ENCODE data around the gene CCNC. TPM values are rescaled to one million over a fixed set of nuclear protein-coding genes. Genes with fewer than 3 reads are reported as not detected.

Gene CCNC
- total RNA-seq, 1 donor from 2014 or later: 41.6 TPM

GRCh38 chr6:99587792-99588191 is 19.3 kb upstream of the CCNC start:
- intact Hi-C loops (cut with DNase I): no loop called here
- peaks cover 52% of the 10 kb centered on the region for H3K27me3 ChIP-seq (ENCODE audit: low read depth)
- no peaks in the 10 kb centered on the region for H3K36me3 ChIP-seq
- peaks cover 35% of the 10 kb centered on the region for H3K4me1 ChIP-seq
- H3K4me3 ChIP-seq: no peak overlapping the region
- ATAC-seq (no peak), DNase-seq (no peak)
- TF ChIP-seq, protein P1, sequence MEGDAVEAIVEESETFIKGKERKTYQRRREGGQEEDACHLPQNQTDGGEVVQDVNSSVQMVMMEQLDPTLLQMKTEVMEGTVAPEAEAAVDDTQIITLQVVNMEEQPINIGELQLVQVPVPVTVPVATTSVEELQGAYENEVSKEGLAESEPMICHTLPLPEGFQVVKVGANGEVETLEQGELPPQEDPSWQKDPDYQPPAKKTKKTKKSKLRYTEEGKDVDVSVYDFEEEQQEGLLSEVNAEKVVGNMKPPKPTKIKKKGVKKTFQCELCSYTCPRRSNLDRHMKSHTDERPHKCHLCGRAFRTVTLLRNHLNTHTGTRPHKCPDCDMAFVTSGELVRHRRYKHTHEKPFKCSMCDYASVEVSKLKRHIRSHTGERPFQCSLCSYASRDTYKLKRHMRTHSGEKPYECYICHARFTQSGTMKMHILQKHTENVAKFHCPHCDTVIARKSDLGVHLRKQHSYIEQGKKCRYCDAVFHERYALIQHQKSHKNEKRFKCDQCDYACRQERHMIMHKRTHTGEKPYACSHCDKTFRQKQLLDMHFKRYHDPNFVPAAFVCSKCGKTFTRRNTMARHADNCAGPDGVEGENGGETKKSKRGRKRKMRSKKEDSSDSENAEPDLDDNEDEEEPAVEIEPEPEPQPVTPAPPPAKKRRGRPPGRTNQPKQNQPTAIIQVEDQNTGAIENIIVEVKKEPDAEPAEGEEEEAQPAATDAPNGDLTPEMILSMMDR (IDR thresholded peaks at IDR 0.05): no peak
- no peaks in the 10 kb centered on the region for H3K9me3 ChIP-seq
- H3K27ac ChIP-seq: no peak overlapping the region

GRCh38 chr6:99579781-99580180 is 11.3 kb upstream of the CCNC start:
- Histone ChIP-seq H3K27me3 (ENCODE audit: low read depth) (no peaks in the 10 kb centered on the region), H3K36me3 (no peaks in the 10 kb centered on the region), H3K4me3 (no peak overlapping the region), H3K4me1 (no peaks in the 10 kb centered on the region), H3K27ac (no peak overlapping the region), H3K9me3 (no peaks in the 10 kb centered on the region)
- no peak for DNase-seq
- intact Hi-C loops (cut with DNase I): no loop called here
- TF ChIP-seq, protein P1 (IDR thresholded peaks at IDR 0.05): no peak
- no peak for ATAC-seq

- H3K27me3 ChIP-seq (ENCODE audit: low read depth): no peaks in the 10 kb centered on the region
- DNase-seq: no peak
- intact Hi-C loops (cut with DNase I): no loop called here
- no peak for ATAC-seq
- TF ChIP-seq, protein P1 (IDR thresholded peaks at IDR 0.05): no peak
- H3K36me3 ChIP-seq: no peaks in the 10 kb centered on the region
- H3K27ac ChIP-seq: no peak overlapping the region
- no peaks in the 10 kb centered on the region for H3K9me3 ChIP-seq
- no peaks in the 10 kb centered on the region for H3K4me1 ChIP-seq
- no peak overlapping the region for H3K4me3 ChIP-seq
Measured at GRCh38 chr6:99575544-99576227, 7.2 kb upstream of the CCNC start.

DNA sequence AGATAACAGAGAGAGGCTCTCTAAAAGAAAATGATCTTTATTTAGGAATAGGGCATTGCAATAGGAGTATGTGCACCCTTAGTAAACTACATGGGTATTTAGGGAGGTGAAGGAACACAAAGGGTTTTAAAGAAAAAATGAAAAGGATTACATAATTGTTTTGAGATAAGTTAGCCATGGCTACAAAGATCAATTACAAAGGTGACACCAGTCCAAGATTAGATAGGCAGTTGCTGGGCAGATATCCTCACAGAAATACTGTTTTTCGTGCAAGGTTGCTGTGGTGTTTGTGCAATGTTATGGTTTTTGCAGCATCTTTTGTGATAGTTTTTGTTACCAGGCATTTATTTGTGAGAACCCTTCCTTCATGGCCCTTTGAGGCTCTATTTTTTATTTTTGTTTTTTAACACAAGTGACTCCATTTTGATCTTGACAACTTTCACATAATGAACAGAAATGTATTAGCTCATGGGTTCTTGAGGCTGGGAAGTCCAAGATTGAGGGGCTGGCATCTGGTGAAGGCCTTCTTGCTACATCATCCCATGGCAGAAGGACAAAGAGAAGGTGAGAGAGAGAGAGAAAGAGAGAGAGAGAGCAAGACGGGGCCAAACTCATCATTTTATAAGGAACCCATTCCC is 5.6 kb upstream of the CCNC start:
- ATAC-seq: no peak
- Histone ChIP-seq H3K9me3 (no peaks in the 10 kb centered on the region), H3K27me3 (ENCODE audit: low read depth) (no peaks in the 10 kb centered on the region), H3K4me1 (no peaks in the 10 kb centered on the region), H3K27ac (no peak overlapping the region), H3K36me3 (no peaks in the 10 kb centered on the region), H3K4me3 (no peak overlapping the region)
- DNase-seq: no peak
- intact Hi-C loops (cut with DNase I): no loop called here
- TF ChIP-seq, protein P1 (IDR thresholded peaks at IDR 0.05): no peak

GRCh38 chr6:99563056-99563723 is 5.3 kb downstream of the CCNC start:
- peaks cover 17% of the 10 kb centered on the region for H3K4me1 ChIP-seq
- no peak for DNase-seq
- no peaks in the 10 kb centered on the region for H3K9me3 ChIP-seq
- no peaks in the 10 kb centered on the region for H3K27me3 ChIP-seq (ENCODE audit: low read depth)
- H3K4me3 ChIP-seq: no peak overlapping the region
- TF ChIP-seq, protein P1 (IDR thresholded peaks at IDR 0.05): no peak
- peak in 1 of 2 donors; percentile 22 for ATAC-seq
- peaks cover 15% of the 10 kb centered on the region for H3K36me3 ChIP-seq
- H3K27ac ChIP-seq: no peak overlapping the region
- intact Hi-C loops (cut with DNase I): no loop called here
